Activated T-cell treated with anti-CD3 and anti-CD28 coated beads, Interleukin-2, amount 50 U/mL, for 48 hours (primary cell): ENCODE data around the gene RNH1.

Experiments used
- DNase-seq, 2 experiments: peaks; one replicate each; pipeline ENCODE4 v3.0.0-alpha.2; 2020

RNH1 gene

DNA sequence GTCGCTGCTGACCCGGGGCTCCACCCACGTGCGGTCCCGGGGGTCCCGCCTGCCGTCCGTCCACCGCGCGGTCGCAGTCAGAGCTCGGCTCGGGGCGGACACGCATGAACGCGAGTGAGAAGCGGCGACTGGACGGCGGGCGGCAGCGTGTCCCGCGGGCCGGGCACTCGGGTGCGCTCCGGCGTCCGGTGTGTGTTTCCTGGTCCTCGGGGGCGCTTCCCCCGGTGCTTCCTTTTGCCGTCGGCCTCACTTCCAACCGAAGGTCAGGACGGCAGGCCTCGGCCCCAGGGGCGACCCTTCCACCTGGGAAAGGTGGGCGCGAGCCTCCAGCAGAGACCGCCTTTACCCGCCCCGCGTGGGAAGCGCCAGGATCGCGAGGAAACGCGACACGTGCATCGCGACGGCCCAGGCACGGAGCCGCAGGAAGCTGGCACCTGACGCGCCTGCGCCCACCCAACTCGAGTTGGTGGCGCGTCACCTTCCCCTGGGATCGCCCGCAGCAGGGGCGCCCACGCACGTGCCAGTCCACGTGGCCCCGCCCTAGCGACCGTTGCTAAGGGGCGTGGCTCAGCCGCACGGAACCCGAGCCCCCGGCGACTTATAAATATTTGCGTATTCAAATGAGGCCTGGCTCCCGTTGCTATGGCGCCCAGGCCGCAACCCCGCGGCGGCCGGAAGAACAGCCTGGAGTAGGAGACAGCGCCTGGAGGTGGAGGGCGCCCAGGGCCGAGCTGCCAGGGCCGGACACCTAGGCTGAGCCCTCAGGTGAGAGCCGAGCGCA lies 30.0 kb upstream of the RNH1 start, which contains the start of gene LRRC56:
LRRC56 (plus strand) TSS at position 687 of the 781 bp plus-strand sequence. CDS start 3,158 bp downstream, outside the sequence.
- peak; percentile 94 to 95 for DNase-seq

- peak; percentile 94 to 97 for DNase-seq
These were observed 28.7 kb upstream of the RNH1 start, which contains the start of gene HRAS for GRCh38 chr11:535519-536454. HRAS (minus strand) TSS chr11:535576.

GRCh38 chr11:535210-535518 lies 28.1 kb upstream of the RNH1 start:
- no peak for DNase-seq

DNA sequence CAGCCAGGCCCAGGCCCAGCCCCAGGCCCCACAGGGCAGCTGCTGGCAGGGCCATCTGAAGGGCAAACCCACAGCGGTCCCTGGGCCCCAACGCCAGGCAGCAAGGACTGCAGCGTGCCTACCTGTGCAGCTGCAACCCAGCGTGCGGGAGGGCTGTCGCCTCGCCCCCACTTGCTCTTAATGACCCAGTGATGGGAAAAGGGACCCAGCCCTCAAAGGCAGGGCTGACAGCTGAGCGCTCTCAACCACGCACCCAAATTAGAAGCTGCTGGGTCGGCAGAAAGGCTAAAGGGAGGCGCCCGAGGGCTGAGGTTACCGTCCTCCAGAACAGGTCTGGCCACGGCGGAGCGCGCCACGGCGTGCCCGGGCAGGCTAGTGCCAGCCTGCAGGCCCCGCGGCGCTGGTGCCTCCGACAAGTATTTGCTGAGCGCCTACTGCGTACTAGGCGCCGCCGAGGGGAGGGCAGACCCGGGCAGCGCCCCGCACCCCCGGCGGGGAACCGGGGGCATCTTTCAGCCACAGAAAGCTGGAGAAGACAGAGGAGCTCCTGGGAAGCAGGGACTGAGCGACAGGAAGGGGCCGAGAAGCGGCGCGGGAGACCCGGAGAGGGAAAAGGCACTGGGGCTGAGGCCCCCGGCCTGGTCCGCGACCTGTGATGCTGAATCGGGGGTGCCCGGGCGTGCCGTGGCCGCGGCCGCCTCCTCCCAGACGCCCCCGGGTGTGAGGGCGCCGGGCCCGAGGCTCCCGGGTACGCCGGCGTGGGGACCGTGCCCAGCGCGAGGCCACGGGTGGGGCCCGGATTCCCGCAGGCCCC lies 27.6 kb upstream of the RNH1 start:
- DNase-seq: peak; percentile 57 to 63

- DNase-seq: no peak
These were observed 26.7 kb upstream of the RNH1 start for GRCh38 chr11:533586-534395.

DNA sequence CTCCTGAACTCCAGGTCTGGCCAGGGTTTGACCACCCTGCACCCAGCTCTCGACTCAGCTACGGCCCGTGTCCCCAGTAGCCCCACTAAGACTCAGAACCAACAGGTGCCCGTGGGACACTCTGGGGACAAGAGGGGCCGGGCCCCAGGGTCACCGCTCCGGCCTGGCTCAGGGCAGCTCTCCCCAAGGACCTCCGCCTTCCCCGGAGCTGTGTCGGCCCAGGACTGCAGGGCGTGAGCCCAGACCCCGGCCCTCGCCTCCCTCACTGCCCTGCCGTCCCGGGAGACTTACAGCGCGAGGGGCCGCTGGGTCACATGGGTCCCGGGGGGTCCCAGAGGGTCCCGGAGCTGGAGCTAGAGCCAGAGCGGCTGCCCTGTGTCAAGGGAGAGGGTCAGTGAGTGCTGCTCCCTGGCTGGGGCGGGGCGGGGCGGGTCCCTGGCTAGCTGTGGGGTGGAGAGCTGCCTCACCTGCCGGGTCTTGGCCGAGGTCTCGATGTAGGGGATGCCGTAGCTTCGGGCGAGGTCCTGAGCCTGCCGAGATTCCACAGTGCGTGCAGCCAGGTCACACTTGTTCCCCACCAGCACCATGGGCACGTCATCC lies 26.0 kb upstream of the RNH1 start:
- no peak for DNase-seq

DNA sequence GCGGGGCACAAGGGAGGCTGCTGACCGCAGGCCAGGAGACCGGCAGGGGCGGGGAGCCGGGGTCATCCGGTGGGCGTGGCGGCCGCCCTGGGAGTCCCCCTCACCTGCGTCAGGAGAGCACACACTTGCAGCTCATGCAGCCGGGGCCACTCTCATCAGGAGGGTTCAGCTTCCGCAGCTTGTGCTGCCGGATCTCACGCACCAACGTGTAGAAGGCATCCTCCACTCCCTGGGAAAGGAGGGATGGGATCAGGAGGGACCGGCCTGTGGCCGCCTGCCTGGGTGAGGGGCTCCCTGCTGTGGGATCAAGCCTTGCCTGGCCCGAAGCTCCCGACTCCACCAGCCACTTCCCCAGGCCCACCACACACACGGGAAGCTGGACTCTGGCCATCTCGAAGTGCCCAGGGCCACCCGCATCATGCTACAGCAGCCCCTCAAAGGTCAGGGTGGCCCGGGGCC lies 25.5 kb upstream of the RNH1 start:
- no peak for DNase-seq

DNA sequence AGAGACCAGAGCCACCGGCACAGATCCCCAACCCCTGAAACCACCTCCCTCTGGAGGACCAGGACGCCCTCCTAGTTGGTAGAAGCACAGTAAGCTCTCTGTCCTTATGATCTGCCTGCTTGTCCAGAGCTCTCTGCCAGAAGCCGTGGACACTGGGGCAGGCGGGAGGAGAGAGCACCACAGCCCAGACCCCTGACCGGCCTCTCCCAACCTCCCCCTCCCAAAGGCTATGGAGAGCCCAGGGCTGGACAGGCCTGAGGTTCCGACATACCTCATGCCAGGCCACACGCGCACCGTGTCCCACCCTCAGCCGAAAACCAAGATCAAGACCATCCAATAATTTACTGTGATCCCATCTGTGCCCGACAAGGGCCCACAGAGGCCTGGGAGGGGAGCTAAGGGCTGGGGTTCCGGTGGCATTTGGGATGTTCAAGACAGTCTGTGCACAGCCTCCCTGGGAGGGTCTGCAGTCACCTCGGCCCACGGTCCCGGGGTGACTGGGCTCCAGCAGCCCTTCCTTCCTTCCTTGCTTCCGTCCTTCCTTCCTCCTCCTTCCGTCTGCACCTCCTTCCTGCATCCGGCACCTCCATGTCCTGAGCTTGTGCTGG lies 25.0 kb upstream of the RNH1 start:
- DNase-seq: no peak

GRCh38 chr11:530960-531831 lies 24.2 kb upstream of the RNH1 start:
- no peak for DNase-seq

DNA sequence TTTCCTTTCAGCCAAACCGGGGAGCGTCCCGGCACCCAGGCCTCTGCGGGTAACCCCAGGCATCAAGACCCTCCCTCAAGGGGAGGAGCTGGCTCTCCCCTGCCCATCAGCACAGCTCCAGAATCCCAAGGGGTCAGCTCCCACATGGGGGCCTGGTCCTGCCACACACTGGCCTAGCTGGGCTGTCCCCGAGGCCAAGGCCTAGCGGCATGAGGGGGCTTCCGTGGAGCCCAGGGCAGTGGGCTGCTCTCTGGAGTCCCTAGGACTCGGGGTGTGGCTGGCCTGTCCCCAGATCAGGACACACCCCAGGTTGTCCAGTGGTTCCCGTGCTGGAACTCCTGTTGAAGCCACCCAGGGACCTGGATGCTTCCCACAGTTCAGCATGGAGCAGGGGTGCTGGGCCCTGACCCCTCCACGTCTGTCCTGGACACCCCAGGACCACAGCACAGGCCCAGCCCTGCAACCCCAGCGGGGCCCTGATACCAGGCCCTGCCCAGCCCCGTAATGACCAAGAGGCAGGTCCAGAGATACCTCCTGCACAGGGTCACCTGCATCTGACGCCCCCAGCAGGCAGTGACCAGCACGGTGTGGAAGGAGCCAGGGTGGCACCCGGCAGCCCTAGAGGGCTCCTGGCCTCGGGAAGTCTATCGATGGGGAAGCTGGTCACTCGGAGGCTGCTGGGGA lies 22.8 kb upstream of the RNH1 start:
- DNase-seq: no peak

- DNase-seq: no peak
These were observed 22.0 kb upstream of the RNH1 start for GRCh38 chr11:528815-529727.

- no peak for DNase-seq
These were observed 21.2 kb upstream of the RNH1 start for GRCh38 chr11:528166-528814.

DNA sequence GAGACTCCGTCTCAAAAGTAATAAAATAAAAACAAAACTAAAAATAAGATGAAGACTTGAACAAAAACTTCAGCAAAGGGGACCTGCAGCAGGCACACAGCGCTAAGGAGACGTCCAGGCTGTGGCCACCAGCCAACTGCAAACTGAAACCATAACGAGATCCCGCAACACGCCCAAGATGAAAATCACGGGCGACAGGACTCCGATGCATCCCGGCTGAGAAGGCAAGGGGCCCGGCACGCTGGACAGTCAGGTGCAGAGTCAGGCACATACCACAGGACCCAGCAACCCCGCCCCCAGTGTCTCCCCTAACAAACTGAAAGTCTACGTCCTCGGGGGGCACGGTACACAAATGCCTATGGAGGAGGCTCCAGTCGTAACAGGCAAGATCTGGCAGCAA lies 19.1 kb upstream of the RNH1 start:
- no peak for DNase-seq

GRCh38 chr11:521177-521688 lies 14.2 kb upstream of the RNH1 start:
- DNase-seq: no peak

GRCh38 chr11:520428-521176 lies 13.6 kb upstream of the RNH1 start:
- DNase-seq: peak in 1 of 2 experiments; percentile 51

GRCh38 chr11:518463-519202 lies 11.6 kb upstream of the RNH1 start:
- DNase-seq: peak; percentile 98
